GM12892 (cell line): Measurements from ENCODE around the gene CYTH2.

Source experiments
- POLR2A ChIP-seq: IDR thresholded peaks from 2 replicates; pipeline ENCODE4 v1.6.1; 2011; ENCODE audit warnings: low read depth, low read length, control low read depth
- POLR2AphosphoS5 ChIP-seq: IDR thresholded peaks from 2 replicates; pipeline ENCODE4 v1.6.1; 2011; ENCODE audit warnings: low read depth, low read length, control low read depth

GRCh38 chr19:48506138-48506733, 37.1 kb downstream of the CYTH2 start:
- TF ChIP-seq POLR2AphosphoS5 (no peak), POLR2A (no peak)
